Hematopoietic multipotent progenitor cell treated with erythropoietin and hydrocortisone succinate and interleukin-3 and kit ligand, for 6 days (in vitro differentiated cells): ENCODE results near the gene TXNRD3.

Experiments
- DNase-seq: peaks from one replicate; pipeline ENCODE4 v3.0.0-alpha.2; 2015

TXNRD3 gene

GRCh38 chr3:126654571-126655383, at the start of gene TXNRD3:
Gene TXNRD3 (minus strand): TSS chr3:126655124.
- DNase-seq = peak; percentile 64

- DNase-seq = peak; percentile 97
Observed at GRCh38 chr3:126703512-126704493, 48.9 kb upstream of the TXNRD3 start, which contains the start of gene CHCHD6. Gene CHCHD6 (plus strand): TSS chr3:126704240. CDS start chr3:126704313, 73 bp downstream.

GRCh38 chr3:126699011-126699410, 44.1 kb upstream of the TXNRD3 start:
- no peak for DNase-seq

GRCh38 chr3:126696701-126697267, 41.9 kb upstream of the TXNRD3 start:
- no peak for DNase-seq

GRCh38 chr3:126693921-126694320, 39.0 kb upstream of the TXNRD3 start:
- DNase-seq = no peak

DNA sequence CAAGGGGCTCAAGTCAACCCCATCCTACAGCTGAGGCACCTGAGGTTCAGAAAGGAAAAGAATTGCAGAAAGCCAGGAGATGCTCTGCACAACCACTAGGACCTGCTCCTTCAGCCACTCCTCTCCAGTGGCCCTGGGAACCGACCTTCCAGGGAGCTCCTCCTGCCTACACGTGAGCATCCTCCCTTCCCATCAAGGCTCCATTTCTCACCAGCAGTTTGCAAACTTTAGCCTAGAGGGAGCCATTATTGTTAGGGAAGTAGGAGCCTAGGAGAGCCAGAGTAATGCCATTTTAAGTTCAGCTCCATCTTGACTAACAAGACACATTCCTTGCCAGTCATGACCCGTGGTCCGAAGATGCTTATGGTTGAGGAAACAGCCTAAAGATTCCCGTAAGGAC, 37.9 kb upstream of the TXNRD3 start:
- no peak for DNase-seq

- DNase-seq = no peak
Observed at GRCh38 chr3:126691765-126692164, 36.8 kb upstream of the TXNRD3 start.

- DNase-seq = no peak
Observed at GRCh38 chr3:126685493-126685892, 30.6 kb upstream of the TXNRD3 start.

- no peak for DNase-seq
Observed at GRCh38 chr3:126685021-126685420, 30.1 kb upstream of the TXNRD3 start.

DNA sequence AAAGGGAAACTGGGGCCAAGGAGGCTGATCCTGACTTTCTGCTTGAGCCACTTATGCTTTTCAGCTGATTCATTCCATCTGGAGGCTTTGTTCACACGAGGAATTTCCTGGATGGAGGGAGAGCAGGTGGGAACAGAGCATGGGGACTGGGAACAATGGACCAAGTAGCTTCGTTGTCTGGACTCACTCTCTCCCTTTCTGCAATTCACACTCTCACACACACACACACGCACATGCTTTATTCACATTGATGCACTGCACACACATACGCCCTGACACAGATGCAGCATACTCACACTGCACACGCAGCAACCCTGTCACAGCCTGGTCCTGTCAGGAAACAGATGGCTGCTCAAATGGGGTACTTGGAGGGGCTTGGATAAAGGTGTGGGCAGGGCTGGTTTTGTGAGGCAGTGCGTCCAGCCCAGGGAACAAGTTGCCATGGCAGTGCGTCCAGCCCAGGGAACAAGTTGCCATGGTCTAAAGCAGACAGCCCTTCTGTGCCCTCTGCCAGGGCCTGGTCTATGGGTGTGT, 29.4 kb upstream of the TXNRD3 start:
- DNase-seq = no peak

DNA sequence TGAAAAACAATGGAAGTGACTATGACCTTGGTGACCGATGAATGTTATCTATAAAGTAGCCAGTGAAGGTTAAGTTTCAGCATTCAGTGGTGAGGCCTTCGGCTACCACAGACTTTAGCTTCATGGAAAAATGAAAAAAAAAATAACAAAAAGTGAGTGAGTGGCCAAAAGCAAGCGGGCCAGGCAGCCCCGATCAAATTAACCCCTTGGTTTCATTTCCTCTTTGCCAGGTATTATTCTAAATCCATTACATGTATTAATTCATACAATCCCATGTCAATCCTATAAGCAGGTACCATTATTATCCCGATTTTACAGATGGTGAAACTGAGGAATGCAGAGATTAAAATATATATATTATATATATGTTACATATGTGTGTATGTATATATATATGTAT, 28.1 kb upstream of the TXNRD3 start:
- no peak for DNase-seq

GRCh38 chr3:126682009-126682408, 27.1 kb upstream of the TXNRD3 start:
- no peak for DNase-seq

DNA sequence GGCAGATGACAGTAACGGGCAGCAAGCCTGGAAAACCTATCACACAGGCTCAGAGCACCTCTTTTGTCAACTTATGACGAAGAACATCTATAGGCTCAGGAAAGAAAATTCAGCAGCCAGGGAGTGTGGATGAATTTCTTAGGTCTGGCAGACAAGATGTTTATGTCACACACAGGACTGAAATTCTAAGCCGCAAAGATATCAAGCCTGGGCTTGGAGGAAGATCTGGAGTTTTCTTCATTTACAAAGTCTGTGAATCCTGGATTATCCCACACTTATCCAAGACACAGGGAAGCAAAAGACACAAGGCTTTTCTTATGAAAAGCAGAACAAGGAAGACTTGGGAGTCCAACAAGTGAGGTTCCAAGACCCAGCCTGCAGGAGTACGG, 25.7 kb upstream of the TXNRD3 start:
- DNase-seq = no peak

DNA sequence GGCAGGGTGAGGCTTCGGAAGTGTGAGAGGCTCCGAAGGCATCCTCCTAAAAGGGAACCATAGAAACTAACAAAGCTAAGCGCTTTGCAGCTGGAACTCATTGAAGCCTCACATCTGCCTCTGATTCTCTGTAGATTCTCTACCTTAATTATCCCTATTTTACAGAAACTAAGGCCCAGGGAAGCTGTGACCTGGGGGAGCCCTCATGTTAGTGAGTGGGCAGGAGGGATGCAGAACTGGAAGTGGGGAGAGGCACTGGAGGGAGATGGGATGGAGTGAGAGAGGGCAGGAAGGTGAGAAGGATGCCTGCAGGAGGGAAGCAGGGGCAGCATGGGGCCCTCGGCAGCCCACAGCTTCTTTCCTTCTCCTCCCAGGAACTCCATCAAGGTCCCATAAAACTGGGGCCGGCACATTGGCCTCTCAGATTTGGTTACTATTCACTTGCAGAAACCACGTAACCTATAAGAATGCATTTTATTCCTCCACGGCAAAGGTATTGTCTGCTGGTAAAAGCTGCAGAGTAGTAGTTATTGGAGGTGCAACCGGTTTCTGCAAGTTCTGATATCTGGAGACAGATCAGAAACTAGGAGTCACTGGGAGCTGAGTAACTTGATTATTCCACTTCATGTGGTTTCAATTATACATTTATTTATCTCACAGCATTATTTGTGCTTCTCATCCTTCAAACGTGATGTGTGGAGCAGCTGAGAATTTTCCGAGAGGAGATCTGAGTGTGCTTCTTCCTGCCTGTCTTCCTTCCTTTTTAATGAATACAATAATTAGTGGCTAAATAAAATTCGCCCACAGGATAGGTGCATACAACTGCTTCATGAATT, 25.1 kb upstream of the TXNRD3 start:
- DNase-seq = no peak

DNA sequence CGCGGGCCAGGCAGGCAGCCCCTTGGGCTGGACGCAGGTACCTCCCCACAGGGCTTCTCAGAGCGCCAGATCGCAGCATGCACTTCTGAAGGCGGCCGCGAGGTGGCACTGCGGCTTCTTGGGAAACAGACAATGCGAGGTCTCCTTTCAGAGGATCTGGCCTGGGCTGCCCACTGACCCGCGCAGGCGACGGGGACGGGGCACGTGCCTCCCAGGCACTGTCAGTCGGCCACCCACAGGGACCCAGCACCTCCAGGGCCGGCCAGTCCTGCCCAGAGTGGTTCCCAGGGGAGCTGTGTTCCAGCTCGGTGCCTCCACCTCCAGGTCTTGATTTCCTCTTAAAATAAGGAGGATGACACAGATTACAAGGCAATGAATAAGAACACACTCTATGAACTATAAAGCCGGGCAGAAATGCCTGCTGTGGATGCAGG, 24.4 kb upstream of the TXNRD3 start:
- DNase-seq = peak; percentile 77

DNA sequence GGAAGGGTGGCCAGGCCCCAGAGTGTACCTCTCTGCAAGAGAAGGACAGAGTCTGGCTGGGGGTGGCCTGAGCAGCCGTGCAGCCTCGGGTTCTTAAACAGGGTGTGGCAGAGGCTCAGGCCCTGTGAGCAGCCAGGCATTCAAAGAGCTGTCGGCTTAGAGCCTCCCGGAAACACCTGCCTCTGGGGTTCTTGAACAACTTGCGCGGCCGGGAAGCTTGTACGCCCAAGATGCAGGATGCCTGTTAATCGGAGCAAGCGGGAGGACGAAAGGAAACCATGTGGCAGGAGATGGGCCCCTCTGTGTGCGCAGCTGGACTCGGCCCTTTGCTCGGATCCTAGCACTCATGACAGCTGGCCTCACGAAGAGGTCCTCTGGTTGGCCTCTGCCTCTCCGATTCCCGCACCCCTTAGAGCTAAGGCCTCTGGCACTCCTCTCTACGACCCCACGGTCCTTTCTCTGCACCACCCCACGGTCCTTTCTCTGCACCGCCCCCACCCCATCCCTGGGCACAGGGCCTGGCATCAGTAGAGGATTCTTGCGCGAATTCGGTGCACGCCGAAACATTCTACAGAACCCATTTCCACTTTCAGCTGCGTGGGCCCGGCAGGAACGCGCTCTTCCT, 23.9 kb upstream of the TXNRD3 start:
- no peak for DNase-seq

DNA sequence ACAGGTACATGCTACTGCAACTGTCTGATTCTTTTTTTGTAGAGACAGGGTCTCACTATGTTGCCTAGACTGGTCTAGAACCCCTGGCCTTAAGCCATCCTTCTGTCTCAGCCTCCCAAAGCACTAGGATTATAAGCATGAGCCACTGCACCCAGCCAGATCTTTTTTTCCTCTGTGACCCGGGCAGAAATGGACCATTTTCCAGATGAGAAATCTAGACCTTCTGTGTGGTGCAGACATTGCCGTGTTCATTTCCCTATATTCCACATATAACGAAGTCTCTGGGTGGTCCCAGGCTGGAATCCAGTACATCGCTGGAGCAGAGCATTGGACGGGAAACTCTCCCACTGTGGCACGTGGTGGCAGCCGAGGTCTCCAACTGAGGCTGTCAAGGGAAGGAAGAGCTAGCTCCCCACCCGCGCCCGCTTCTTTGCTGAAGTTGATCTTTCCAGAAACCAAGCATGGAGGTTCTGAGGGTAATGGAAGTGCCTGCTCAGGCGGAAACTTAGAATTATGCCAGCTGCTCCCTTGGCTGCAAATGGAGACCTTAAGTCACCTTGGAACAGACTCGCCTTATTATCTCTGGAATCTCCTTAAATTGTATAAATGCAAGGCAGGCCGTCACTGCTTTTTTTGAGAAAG, 23.1 kb upstream of the TXNRD3 start:
- no peak for DNase-seq

- no peak for DNase-seq
Observed at GRCh38 chr3:126676919-126677705, 22.2 kb upstream of the TXNRD3 start.

DNA sequence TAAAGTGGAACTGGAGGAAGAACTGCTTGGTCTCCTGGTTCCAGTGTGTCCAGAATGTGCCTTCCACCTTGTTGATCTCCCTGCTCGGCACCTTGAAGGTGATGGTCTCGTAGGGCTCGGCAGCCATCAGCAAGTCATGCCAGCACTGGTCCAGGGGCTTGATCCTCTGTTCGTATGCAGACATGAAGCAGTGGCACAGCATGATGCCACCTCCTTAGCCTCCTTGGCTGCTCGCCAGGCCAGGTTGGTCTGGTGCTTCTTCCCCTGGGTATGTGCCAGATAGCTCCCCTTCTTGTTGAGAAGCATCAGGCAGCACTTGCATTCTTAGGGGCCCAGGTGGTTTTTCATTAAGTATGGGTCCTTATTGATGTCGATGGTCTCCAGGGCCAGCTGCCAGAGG, 17.8 kb upstream of the TXNRD3 start:
- no peak for DNase-seq

- DNase-seq = no peak
Observed at GRCh38 chr3:126672340-126672739, 17.4 kb upstream of the TXNRD3 start.
